GM12873 (cell line): ENCODE results near the gene MECP2.

Experiments
- TF ChIP-seq, protein P1 (sequence below): IDR thresholded peaks from 2 replicates; pipeline ENCODE4 v1.5.1; 2012; ENCODE audit warnings: low read depth, mild to moderate bottlenecking, moderate library complexity, low read length, control low read depth; ENCODE audit not compliant: insufficient read depth; ENCODE audit errors: missing control alignments

The MECP2 gene

DNA sequence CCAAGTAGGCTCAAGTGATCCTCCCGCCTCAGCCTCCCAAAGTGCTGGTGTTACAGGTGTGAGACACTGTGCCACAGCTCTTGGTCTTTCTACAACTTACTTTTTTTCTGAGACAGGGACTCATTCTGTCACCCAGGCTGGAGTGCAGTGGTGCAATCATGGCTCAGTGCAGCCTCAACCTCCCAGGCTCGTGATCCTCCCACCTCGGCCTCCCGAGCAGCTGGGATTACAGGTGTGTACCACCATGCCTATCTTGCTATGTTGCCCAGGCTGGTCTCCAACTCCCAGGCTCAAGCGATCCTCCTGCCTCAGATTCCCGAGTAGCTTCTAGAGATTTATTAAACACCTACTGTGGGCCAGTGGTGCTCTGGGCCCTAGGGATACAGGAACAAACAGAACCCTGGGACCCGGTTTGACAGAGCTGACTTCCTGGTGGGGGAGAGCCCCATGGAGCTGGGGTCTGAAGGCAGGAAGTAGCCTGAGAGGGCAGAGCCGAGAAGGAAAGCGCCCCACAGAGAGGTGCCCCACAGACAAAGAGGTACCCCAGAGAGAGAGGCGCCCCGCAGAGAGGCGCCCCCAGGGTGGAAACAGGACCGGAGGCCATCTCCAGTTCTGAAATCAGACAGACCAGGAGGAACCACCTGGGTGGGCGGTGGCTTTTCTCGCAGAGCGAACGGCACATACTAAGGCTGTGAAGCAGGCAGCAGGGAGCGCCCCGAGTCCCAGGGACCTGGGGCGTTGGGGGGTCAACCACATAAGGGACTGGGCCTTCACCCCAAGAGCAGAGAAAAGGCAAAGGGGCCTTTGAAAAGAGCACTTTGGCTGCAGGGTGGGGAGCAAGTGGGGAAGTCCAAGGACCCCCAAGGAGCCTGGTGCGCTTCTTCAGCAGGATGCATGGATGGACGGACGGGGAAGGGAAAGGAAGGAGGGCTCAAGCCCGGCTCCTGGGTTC is 82.8 kb downstream of the MECP2 start:
- TF ChIP-seq, protein P1, sequence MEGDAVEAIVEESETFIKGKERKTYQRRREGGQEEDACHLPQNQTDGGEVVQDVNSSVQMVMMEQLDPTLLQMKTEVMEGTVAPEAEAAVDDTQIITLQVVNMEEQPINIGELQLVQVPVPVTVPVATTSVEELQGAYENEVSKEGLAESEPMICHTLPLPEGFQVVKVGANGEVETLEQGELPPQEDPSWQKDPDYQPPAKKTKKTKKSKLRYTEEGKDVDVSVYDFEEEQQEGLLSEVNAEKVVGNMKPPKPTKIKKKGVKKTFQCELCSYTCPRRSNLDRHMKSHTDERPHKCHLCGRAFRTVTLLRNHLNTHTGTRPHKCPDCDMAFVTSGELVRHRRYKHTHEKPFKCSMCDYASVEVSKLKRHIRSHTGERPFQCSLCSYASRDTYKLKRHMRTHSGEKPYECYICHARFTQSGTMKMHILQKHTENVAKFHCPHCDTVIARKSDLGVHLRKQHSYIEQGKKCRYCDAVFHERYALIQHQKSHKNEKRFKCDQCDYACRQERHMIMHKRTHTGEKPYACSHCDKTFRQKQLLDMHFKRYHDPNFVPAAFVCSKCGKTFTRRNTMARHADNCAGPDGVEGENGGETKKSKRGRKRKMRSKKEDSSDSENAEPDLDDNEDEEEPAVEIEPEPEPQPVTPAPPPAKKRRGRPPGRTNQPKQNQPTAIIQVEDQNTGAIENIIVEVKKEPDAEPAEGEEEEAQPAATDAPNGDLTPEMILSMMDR: no peak

DNA sequence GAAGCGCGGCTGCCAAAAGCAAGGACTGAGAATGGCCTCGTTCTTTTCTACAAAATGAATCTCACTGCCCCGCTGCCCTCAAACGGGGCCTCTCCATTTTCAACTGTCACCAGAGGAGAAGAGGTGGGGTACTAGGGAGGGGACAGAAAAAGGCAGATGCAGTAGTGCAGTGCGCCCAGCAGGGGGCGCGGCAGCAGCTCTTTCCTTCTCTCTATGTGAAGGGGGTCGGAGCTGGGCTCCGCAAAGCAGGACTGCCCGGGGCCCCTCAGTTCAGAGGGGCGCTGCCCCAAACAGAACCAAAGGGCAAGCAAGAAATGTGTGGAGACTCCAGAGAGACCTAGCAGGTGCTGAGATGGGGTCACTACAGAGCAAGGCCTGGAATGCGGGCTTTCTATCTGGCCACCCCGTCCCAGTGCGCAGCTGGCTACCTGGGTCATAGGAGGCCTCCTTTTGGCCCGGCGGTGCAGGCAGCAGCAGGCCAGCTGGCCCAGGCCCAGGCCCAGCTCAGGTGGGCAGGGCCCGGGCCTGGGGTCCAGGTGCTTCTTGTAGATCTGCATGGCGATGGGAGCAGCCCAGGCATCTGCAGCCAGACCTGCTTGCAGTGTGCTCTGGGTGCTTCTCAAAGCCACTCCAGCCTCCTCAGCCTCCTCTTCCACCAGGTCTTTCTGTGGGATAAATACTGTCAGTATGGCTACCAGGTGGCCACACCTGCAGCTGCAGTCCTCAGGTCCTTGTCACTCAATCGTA is 83.7 kb downstream of the MECP2 start:
- TF ChIP-seq, protein P1: peak; percentile 94

GRCh38 chrX:154013001-154013421 is 84.5 kb downstream of the MECP2 start:
- TF ChIP-seq, protein P1: no peak

- TF ChIP-seq, protein P1: no peak
Observed at GRCh38 chrX:154012336-154012991, 85.1 kb downstream of the MECP2 start.

DNA sequence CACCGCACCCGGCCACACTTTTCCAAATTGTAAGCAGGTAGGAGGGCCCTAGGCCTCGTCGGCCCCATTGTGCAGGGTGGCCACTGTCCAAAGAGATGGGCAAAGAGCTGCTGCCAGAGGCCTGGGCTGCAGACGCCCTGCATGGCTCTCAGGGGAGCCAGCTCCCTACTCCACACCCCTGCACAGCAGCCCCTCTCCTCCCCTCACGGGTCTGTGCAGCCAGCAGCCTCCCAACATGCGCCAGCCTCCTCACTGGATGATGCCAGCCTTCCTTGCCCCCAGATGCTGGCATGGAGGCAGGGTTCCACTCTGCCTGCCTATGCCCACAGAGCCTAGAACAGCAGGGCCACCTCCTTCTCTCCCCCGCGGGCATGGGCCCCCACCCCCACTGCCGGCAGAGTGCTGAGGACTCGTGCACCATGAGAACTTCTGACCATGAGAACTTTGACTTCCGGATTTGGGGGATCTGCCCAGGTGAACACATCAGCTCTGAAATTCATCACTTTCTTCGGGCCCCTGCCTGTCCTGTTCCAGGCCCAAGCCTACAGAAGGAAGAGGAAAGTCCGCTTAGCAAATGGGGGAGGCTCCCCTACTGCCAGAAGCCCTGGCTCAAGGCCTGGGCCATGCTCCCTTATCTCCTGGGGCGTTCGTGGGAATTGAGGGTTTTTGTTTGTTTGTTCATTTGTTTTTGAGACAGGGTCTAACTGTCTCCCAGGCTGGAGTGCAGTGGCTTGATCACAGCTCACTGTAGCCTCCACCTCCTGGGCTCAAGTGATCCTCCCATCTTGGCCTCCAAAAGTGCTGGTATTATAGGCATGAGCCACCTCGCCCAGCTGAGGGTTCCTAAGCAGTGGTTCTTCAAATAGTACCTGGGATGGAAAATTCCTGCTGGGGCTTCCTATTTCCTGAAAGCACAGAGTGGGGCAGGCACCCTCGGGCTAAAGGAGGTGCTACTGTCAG is 85.9 kb downstream of the MECP2 start:
- TF ChIP-seq, protein P1: no peak

DNA sequence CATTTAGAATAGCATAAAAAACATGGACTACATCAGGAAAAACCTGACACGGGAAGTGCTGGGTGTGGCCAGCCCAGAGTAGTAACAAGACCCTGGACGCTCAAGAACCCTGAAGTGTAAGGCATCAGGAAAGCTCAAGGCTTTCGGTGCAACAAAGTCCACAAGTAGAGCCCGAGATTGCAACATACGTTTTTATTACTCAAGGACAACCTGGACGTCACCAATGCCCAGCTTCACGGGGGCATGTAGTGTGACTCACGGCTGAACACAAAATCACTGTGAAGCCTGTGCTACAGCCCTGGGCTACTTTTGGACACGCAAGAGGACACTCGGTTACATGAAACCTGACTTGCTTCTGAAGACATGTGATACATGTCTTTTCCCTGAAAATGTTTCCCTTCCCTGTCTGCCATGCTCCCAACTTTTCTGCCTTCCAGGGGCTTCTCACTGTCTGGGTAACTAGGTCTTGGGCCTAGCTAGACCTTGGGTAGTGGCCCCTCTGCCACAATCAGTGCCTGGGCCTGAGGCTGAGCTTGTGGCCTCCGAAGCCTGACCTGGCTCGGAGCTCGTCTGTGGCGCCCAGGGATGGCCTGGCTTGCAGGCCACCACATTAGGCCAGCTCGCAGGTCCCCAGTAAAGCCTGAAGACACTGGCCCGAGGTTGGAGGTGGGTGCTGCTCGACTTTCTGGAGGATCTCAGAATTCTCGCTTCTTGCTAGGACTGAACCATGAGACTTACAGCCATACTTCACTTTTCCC is 87.0 kb downstream of the MECP2 start:
- TF ChIP-seq, protein P1: no peak
